Measurements from ENCODE around the gene COL12A1.

COL12A1 gene

GRCh38 chr6:75206576-75207342 lies 906 bp upstream of the COL12A1 start:
- TF ChIP-seq CTCF (IDR thresholded peaks at IDR 0.05; ENCODE audit: low read depth, low read length, missing control alignments) = no peak
- no peak overlapping the region for H3K4me3 ChIP-seq (ENCODE audit: low read depth, low read length)
- no peak for DNase-seq (ENCODE audit: low read depth)

GRCh38 chr6:75204959-75205775 lies 686 bp downstream of the COL12A1 start:
- no peak overlapping the region for H3K4me3 ChIP-seq (ENCODE audit: low read depth, low read length)
- no peak for DNase-seq (ENCODE audit: low read depth)
- no peak for TF ChIP-seq CTCF (IDR thresholded peaks at IDR 0.05; ENCODE audit: low read depth, low read length, missing control alignments)

GRCh38 chr6:75204217-75204958 lies 1.5 kb downstream of the COL12A1 start:
- TF ChIP-seq CTCF (IDR thresholded peaks at IDR 0.05; ENCODE audit: low read depth, low read length, missing control alignments) = peak; percentile 70
- DNase-seq (ENCODE audit: low read depth) = no peak
- no peak overlapping the region for H3K4me3 ChIP-seq (ENCODE audit: low read depth, low read length)

GRCh38 chr6:75203721-75204120 lies 2.1 kb downstream of the COL12A1 start:
- no peak for TF ChIP-seq CTCF (IDR thresholded peaks at IDR 0.05; ENCODE audit: low read depth, low read length, missing control alignments)
- DNase-seq (ENCODE audit: low read depth) = no peak
- H3K4me3 ChIP-seq (ENCODE audit: low read depth, low read length) = no peak overlapping the region

GRCh38 chr6:75202676-75203131 lies 3.1 kb downstream of the COL12A1 start:
- no peak overlapping the region for H3K4me3 ChIP-seq (ENCODE audit: low read depth, low read length)
- no peak for DNase-seq (ENCODE audit: low read depth)
- TF ChIP-seq CTCF (IDR thresholded peaks at IDR 0.05; ENCODE audit: low read depth, low read length, missing control alignments) = no peak

GRCh38 chr6:75201901-75202672 lies 3.8 kb downstream of the COL12A1 start:
- DNase-seq (ENCODE audit: low read depth) = no peak
- no peak for TF ChIP-seq CTCF (IDR thresholded peaks at IDR 0.05; ENCODE audit: low read depth, low read length, missing control alignments)
- H3K4me3 ChIP-seq (ENCODE audit: low read depth, low read length) = no peak overlapping the region

Measured in GM12864 (cell line).